ENCODE results near the gene FREY1. TPM values are rescaled to one million over a fixed set of nuclear protein-coding genes. Genes with fewer than 3 reads are reported as not detected.
A peak's percentile ranks its signal among the peaks of the same experiment; 100 is the strongest.

The FREY1 gene
- total RNA-seq, 4 donors from 2014 or later = 0.91 to 2.3 TPM; not detected in 2

DNA sequence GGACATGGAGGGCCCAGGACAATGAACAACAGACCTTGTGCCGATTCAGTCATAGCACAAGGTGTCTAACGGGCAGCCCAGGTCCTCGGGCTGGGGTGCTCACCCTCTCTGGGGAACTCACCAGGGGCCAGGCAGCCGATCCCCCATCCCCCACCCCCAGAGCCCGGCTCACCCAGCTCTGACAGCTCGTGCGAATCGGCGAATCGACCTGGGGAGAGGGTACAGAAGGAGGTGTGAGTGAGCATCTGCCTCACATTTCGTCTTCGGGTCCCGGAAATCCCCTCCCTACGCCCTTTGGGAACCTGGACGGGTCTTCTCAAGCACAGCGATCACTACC is 10.2 kb upstream of the FREY1 start:
- TF ChIP-seq, protein P1, sequence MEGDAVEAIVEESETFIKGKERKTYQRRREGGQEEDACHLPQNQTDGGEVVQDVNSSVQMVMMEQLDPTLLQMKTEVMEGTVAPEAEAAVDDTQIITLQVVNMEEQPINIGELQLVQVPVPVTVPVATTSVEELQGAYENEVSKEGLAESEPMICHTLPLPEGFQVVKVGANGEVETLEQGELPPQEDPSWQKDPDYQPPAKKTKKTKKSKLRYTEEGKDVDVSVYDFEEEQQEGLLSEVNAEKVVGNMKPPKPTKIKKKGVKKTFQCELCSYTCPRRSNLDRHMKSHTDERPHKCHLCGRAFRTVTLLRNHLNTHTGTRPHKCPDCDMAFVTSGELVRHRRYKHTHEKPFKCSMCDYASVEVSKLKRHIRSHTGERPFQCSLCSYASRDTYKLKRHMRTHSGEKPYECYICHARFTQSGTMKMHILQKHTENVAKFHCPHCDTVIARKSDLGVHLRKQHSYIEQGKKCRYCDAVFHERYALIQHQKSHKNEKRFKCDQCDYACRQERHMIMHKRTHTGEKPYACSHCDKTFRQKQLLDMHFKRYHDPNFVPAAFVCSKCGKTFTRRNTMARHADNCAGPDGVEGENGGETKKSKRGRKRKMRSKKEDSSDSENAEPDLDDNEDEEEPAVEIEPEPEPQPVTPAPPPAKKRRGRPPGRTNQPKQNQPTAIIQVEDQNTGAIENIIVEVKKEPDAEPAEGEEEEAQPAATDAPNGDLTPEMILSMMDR (IDR thresholded peaks at IDR 0.05) = no peak
- no peak for TF ChIP-seq POLR2A (IDR thresholded peaks at IDR 0.05)
- intact Hi-C loops (cut with DNase I; ENCODE audit: low total_unique reads) = no loop called here
- H3K4me3 ChIP-seq (ENCODE audit: low read depth, poor library complexity, severe bottlenecking) = peak overlapping the region; percentile 77
- 5 to 6% methylated on average over 11 to 13 of the region's 16 CpGs for WGBS, 2 donors
- no peak for DNase-seq (ENCODE audit: low spot score in 2 of 2)

DNA sequence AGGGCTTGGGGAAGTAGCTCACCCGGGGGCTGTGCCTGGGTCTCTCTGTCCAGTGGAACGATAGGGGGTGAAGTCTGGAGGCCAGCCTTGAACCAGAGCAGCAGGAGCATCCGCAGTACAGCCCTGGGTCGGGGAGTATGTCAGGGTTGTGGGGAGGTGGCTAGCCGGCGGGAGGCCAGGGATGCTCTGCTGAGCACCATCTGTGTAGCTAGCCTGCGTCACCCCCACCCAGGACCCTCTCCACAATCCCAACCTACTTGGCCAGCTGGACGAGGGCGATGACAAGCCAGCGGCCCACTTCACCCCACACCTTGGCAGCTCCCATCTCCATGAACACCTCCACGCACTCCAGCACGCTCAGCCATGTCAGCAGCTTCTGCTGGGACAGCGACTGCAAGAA is 8.4 kb upstream of the FREY1 start:
- intact Hi-C loops (cut with DNase I; ENCODE audit: low total_unique reads) = no loop called here
- WGBS, 2 donors = 81 to 87% methylated on average over 10 to 13 of the region's 13 CpGs
- no peak for TF ChIP-seq POLR2A (IDR thresholded peaks at IDR 0.05)
- TF ChIP-seq, protein P1 (IDR thresholded peaks at IDR 0.05) = no peak
- no peak for DNase-seq (ENCODE audit: low spot score in 2 of 2)
- H3K4me3 ChIP-seq (ENCODE audit: low read depth, poor library complexity, severe bottlenecking) = no peak overlapping the region

DNA sequence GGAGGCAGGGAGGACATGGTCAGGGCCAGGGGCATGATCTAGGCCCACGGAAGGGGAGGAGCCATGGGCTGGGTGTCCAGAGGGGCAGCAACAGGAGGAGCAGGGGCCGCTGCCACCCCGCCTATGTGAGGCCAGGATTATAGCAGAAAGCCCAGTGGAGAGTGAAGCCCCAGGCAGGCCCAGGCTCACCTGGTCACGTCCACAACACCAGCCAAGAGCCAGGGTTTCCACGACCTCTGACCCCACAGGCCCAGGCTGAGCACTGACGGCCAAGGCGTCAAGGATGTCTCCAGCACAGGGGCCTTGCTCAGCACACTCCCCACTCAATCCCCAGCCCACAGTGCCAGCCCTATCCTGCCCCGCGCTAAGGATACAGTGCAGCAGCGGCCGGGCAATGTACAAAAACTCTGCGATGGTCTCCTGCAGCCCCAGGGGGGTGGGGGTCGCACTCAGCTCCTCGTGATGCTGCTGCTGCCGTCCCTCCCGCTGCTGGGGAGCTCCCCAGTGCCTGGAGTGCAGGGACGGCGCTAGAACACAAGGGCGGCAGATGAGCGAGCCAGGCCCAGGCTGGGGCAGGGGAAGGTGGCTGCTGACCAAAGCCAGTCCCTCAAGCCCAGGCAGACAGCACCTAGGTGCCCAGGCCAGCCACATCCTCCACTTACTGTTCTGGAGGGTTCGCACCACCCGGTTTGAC is 7.0 kb upstream of the FREY1 start:
- no peak overlapping the region for H3K4me3 ChIP-seq (ENCODE audit: low read depth, poor library complexity, severe bottlenecking)
- WGBS, 2 donors = 86 to 88% methylated on average over 10 to 22 of the region's 22 CpGs
- no peak for TF ChIP-seq POLR2A (IDR thresholded peaks at IDR 0.05)
- TF ChIP-seq, protein P1 (IDR thresholded peaks at IDR 0.05) = no peak
- DNase-seq (ENCODE audit: low spot score in 2 of 2) = no peak
- intact Hi-C loops (cut with DNase I; ENCODE audit: low total_unique reads) = no loop called here

DNA sequence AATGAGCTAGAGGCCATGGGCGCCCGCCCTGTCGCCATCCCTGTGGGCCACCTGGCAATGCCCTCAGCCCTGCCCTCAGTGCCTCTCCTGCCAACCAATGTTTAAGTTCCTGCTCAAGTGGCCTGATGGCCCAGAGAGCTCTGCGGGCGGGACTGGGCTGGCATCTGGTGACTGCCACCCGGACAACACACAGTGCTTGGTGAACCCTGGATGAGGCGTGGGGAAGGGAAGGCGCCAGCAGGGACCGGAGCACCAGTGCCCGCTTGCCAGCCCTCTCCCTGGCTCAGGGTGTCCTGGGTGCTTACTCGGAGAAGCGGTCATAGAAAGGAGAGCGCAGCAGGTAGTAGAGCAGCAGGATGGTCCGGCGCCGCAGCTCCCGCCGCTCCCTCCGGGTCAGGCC is 6.4 kb upstream of the FREY1 start:
- TF ChIP-seq, protein P1 (IDR thresholded peaks at IDR 0.05) = no peak
- no peak for TF ChIP-seq POLR2A (IDR thresholded peaks at IDR 0.05)
- intact Hi-C loops (cut with DNase I; ENCODE audit: low total_unique reads) = no loop called here
- DNase-seq (ENCODE audit: low spot score in 2 of 2) = no peak
- 94% methylated on average over 19 of the region's 19 CpGs for WGBS, 2 donors
- no peak overlapping the region for H3K4me3 ChIP-seq (ENCODE audit: low read depth, poor library complexity, severe bottlenecking)

DNA sequence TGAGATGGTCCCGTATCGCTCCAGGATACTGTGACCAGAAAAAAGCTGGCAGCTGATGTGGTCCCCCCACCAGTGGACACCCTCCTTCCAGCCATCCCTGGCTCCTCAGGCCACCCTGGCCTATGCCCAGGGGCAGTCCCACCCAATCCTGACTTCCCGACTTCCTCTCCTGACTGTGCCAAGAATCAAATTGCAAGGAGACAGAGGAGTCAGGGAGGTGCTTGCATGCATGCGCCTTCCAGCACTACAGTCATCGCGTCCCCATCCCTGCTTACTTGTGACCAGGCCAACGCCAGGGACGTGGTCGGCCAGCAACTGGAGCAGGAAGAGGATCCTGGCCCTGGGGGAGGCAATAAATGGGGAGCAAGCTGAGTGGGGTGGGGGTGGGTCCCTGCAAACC is 3.6 kb upstream of the FREY1 start:
- intact Hi-C loops (cut with DNase I; ENCODE audit: low total_unique reads) = no loop called here
- DNase-seq (ENCODE audit: low spot score in 2 of 2) = no peak
- no peak for TF ChIP-seq POLR2A (IDR thresholded peaks at IDR 0.05)
- TF ChIP-seq, protein P1 (IDR thresholded peaks at IDR 0.05) = no peak
- H3K4me3 ChIP-seq (ENCODE audit: low read depth, poor library complexity, severe bottlenecking) = no peak overlapping the region
- 81 to 83% methylated on average over 9 of the region's 9 CpGs for WGBS, 2 donors
